AG09319 (cell line): ENCODE measurements around the gene ZP1.

Source experiments
- DNase-seq: peaks from one replicate; pipeline ENCODE4 v3.0.0-alpha.2; 2010; ENCODE audit warnings: low read depth; ENCODE audit errors: extremely low read depth
- TF ChIP-seq, protein P1 (sequence below): IDR thresholded peaks from 2 replicates; pipeline ENCODE4 v1.5.1; 2011; ENCODE audit warnings: low read depth, mild to moderate bottlenecking, inconsistent platforms, low read length, moderate library complexity

ZP1 gene

GRCh38 chr11:60910711-60911380 lies 43.5 kb downstream of the ZP1 start:
- TF ChIP-seq, protein P1, sequence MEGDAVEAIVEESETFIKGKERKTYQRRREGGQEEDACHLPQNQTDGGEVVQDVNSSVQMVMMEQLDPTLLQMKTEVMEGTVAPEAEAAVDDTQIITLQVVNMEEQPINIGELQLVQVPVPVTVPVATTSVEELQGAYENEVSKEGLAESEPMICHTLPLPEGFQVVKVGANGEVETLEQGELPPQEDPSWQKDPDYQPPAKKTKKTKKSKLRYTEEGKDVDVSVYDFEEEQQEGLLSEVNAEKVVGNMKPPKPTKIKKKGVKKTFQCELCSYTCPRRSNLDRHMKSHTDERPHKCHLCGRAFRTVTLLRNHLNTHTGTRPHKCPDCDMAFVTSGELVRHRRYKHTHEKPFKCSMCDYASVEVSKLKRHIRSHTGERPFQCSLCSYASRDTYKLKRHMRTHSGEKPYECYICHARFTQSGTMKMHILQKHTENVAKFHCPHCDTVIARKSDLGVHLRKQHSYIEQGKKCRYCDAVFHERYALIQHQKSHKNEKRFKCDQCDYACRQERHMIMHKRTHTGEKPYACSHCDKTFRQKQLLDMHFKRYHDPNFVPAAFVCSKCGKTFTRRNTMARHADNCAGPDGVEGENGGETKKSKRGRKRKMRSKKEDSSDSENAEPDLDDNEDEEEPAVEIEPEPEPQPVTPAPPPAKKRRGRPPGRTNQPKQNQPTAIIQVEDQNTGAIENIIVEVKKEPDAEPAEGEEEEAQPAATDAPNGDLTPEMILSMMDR: no peak
- no peak for DNase-seq

GRCh38 chr11:60912223-60912850 lies 45.0 kb downstream of the ZP1 start:
- TF ChIP-seq, protein P1: no peak
- no peak for DNase-seq

DNA sequence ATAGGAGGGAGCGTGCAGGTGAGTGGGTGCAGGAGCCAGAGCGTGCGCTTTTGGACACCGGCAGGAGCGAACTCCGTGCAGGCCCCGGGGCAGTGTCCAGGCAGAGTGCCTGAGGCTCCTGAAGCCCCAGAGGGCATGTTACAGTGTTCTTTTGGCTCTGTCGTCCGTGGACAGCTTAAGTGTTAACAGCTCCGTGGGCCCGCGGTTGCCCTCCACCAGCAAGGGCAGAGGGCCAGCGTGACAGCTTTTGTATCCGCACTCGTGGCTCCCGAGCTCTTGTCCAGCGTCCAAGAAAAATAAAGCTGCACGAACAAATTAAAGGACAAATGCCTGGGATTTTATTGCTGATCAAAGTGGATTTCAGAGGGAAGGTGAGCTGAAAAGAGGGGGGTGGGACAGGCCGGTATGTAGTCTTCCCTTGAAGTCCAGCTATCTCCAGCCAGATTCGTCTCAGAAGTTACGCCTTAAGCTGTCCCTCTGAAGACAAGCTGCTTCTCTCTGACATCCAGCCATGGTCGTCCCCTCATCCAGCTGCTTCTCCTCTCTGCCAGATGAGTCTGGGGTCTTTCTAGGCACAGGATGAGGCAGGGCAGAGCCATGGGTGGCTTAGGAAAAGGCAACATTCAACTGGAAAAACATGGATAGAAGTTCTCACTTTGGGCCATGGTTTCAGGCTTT lies 45.6 kb downstream of the ZP1 start:
- TF ChIP-seq, protein P1: no peak
- DNase-seq: no peak

- DNase-seq: peak; percentile 57
- TF ChIP-seq, protein P1: no peak
These were observed 46.7 kb downstream of the ZP1 start, which contains the start of gene TMEM109 for GRCh38 chr11:60913793-60914632. Gene TMEM109, plus strand, starts transcription at chr11:60914158. Its CDS starts 5,536 bp downstream, at chr11:60919694.

DNA sequence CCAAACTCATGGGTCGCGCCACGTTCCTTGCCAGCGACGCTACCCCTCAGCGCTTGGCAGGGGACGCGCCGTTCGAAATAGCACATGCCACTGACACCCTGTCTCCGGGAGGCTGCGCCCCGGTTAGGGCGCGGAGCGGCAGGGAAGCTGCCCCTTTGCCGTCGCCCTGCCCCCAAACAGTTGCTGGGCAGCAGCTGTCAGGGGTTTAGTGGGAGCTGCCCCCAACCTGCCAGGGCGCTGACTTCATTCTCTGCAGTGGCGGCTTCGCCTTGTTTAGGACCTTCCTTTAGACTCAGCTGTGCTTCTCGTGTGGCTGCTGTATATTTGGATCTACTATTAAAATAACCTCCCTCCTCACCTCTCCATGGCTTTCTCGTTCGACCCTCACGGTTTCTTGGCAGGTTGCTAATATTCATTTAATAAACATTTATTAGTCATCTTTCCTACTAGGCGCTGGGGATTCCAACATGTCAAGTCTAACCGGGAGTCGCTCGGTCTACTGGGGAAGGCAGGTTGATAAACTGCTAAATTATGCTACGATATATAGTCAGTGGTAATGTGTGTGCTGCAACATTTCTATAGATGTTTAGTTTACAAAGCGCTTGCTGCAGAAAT lies 47.4 kb downstream of the ZP1 start:
- TF ChIP-seq, protein P1: no peak
- no peak for DNase-seq

GRCh38 chr11:60915248-60915914 lies 48.0 kb downstream of the ZP1 start:
- TF ChIP-seq, protein P1: peak; percentile 46
- no peak for DNase-seq
